PFSK-1 (cell line): Measurements from ENCODE around the gene ATG16L1.

Experiments
- FOXP2 ChIP-seq: optimal IDR thresholded peaks from 2 replicates; pipeline ENCODE3; 2011; ENCODE audit warnings: borderline replicate concordance, control low read depth, inconsistent platforms; ENCODE audit not compliant: insufficient read depth; ENCODE audit errors: extremely low read length, extremely low read depth
- POLR2AphosphoS5 ChIP-seq: IDR thresholded peaks from 2 replicates; pipeline ENCODE4 v1.6.1; 2012; ENCODE audit warnings: low read depth, mild to moderate bottlenecking, control low read depth, low read length, moderate library complexity
- REST ChIP-seq, 2 experiments: IDR thresholded peaks; 2 replicates each; pipeline versions ENCODE4 v1.6.1 to v1.8.0; 2011 to 2012; ENCODE audit warnings: low read depth in 2 of 2, low read length in 2 of 2, control low read depth in 1 of 2, inconsistent platforms in 1 of 2, mild to moderate bottlenecking in 1 of 2, moderate library complexity in 1 of 2; ENCODE audit not compliant: insufficient read depth in 1 of 2
- SIN3A ChIP-seq: IDR thresholded peaks from 2 replicates; pipeline ENCODE4 v1.6.1; 2012; ENCODE audit warnings: mild to moderate bottlenecking, low read length, moderate library complexity, borderline replicate concordance; ENCODE audit not compliant: insufficient read depth
- TAF1 ChIP-seq: IDR thresholded peaks from 2 replicates; pipeline ENCODE4 v1.6.1; 2012; ENCODE audit warnings: low read length, control low read depth, borderline replicate concordance; ENCODE audit not compliant: insufficient read depth

ATG16L1 gene

GRCh38 chr2:233273120-233273519 lies 21.6 kb downstream of the ATG16L1 start:
- TF ChIP-seq FOXP2 (no peak), REST (IDR thresholded peaks at IDR 0.05; ENCODE audit: insufficient read depth in 1 of 2, low read depth in 2 of 2, low read length in 2 of 2) (no peak), SIN3A (no peak), TAF1 (no peak), POLR2AphosphoS5 (no peak)

- TF ChIP-seq REST (IDR thresholded peaks at IDR 0.05; ENCODE audit: insufficient read depth in 1 of 2, low read depth in 2 of 2, low read length in 2 of 2), result no peak
Measured at GRCh38 chr2:233275223-233275622, 23.8 kb downstream of the ATG16L1 start.

GRCh38 chr2:233278921-233279320 lies 27.4 kb downstream of the ATG16L1 start:
- TF ChIP-seq SIN3A (no peak), POLR2AphosphoS5 (no peak), FOXP2 (no peak), REST (IDR thresholded peaks at IDR 0.05; ENCODE audit: insufficient read depth in 1 of 2, low read depth in 2 of 2, low read length in 2 of 2) (no peak), TAF1 (no peak)

GRCh38 chr2:233280114-233280693 lies 28.7 kb downstream of the ATG16L1 start:
- no peak for TF ChIP-seq SIN3A
- no peak for TF ChIP-seq POLR2AphosphoS5
- no peak for TF ChIP-seq REST (IDR thresholded peaks at IDR 0.05; ENCODE audit: insufficient read depth in 1 of 2, low read depth in 2 of 2, low read length in 2 of 2)
- TF ChIP-seq FOXP2, result no peak
- TF ChIP-seq TAF1, result no peak

- TF ChIP-seq REST (IDR thresholded peaks at IDR 0.05; ENCODE audit: insufficient read depth in 1 of 2, low read depth in 2 of 2, low read length in 2 of 2) (no peak), TAF1 (no peak), POLR2AphosphoS5 (no peak), SIN3A (no peak), FOXP2 (no peak)
Measured at GRCh38 chr2:233281553-233281952, 30.1 kb downstream of the ATG16L1 start.
